Vagina (tissue), 2 donors: Measurements from ENCODE around the gene MGMT.

Source experiments
- CTCF ChIP-seq, 3 experiments: fragments of 450-650 bp in 2 of 3; fragments of 200-600 bp in 1 of 3; sonication (generic) in 1 of 3; IDR thresholded peaks; one replicate each; pipeline ENCODE4 v1.5.1; 2017 to 2019; ENCODE audit warnings: antibody characterized with exemption in 3 of 3, mild to moderate bottlenecking in 2 of 3, moderate library complexity in 2 of 3
- POLR2A ChIP-seq, 2 donors: fragments of 450-650 bp; IDR thresholded peaks; one replicate each; pipeline ENCODE4 v1.6.1; 2017; ENCODE audit warnings: antibody characterized with exemption in 2 of 2, mild to moderate bottlenecking in 2 of 2, moderate library complexity in 2 of 2

GRCh38 chr10:129799942-129800341 lies 332.9 kb downstream of the MGMT start:
- TF ChIP-seq CTCF (IDR thresholded peaks at IDR 0.05) (no peak), POLR2A (IDR thresholded peaks at IDR 0.05) (no peak)
